ENCODE measurements around the gene IFI27L2.

IFI27L2 gene

DNA sequence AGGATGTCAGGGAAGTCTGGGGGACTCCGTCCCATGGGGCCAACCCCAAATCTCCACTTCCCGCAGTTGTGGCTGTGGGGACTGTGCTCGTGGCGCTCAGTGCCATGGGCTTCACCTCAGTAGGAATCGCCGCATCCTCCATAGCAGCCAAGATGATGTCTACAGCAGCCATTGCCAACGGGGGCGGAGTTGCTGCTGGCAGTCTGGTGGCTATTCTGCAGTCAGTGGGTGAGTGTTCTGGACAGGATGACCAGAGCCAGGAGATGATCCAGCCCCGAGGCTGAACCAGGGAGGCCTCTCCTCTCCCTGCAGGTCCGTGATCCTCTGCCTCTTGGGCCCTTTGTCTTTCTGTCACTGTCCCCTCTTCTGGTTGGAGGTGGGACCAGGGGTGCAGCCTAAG, 27.7 kb downstream of the IFI27L2 start:
- DNase-seq (ENCODE audit: low read depth in 2 of 2): no peak

DNA sequence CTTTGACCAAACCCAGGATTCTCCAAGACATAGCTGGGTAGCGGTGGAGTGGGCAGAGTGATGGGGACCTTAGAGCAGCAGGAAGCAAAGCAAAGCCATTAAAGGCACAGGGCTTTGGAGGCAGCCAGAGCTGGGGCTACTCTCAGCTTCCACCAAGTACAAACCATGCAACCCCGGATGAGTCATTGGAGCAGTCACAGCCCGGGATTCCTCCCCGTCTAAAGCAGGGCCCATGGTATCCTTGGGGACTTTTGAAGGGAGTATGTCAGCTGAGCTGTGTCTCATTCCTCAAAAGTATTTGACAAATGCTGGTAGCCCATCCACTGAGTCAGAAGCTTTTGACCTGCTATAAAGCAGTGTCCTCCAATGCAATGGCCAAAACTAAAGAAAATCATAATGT, 28.6 kb downstream of the IFI27L2 start:
- DNase-seq (ENCODE audit: low read depth in 2 of 2): no peak

DNA sequence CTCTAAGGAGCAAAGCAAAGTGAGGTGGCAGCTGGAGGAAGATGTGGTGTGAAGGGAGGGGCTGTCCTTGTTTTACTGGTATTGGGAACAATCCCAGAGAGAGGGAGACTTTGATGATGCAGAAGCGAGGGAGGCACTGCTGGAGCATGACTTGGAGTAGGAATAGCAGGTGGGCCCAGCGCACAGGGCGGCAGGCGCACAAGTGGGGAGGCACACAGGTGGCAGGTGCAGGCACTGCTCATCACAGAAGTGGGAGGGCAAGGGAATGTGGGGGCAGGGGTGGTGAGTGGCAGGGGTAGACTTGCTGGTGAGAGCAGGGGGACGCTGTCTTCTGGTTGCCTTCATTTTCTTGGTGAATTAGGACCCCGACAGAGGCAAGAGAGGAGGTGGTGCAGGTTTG, 30.4 kb downstream of the IFI27L2 start:
- DNase-seq (ENCODE audit: low read depth in 2 of 2): no peak

DNA sequence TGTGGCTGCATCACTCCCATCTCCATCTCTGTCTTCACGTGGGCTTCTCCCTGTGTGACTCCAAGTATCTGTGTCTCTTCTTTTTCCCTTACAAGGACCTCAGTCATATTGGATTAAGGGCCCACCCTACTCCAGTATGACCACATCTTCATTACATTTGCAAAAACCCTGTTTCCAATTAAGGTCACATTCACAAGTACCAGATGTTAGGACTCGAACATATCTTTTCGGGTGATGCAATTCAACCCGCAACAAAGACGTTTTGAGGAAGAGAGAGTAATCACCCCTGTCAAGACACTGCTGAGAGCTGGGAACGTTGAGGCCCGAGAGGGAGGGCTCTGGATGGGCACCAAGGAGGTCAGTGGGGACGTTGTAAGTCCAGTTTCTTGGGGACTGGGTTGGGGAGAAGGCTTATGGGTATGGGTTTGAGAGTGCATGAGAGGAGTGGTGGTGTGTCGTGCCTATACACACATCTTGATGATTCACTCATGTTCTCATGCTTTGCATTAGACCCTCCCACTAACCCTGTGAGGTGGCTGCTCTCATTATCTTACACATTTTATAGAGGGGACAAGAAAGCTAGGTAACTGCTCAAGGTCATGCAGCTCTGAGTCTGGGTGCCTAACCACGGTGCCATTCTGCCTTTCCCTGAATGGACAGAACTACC, 30.9 kb downstream of the IFI27L2 start:
- DNase-seq (ENCODE audit: low read depth in 2 of 2): no peak

DNA sequence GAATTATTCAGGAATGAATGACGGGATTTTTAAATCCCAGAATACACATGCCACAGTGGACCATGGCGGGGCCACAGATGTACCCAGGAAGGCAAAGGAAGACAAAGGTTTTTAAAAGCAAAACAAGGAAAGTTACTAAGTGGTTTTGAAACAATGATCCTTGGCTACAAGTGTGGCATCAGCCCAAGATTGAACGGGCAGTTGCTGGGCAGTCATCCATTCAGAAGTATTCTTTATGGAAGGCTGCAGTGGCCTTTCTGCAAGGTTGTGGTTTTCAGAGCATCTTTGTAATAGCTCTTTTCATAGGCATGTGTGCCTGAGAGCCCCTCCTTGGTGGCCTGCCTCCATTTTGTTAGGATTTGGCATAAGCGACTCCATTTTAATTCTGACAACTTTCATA, 32.3 kb downstream of the IFI27L2 start:
- no peak for DNase-seq (ENCODE audit: low read depth in 2 of 2)

DNA sequence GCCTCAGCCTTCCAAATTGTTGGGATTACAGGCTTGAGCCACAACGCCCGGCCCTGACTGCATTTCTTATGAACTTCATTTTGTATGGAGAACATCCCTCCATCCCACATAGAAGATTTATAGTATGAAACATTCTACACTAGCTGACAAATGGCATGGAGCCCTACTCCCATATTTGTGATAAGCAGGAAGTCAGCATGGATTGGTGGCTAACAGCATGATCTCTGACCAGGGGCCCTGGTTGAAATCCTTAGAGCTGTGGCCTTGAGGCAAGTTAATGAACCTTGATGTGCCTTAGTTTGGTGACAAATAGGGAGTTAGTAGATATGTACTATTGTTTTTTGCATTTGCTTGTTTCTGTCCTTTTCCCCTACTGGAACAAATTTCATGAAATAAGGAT, 36.0 kb downstream of the IFI27L2 start:
- DNase-seq (ENCODE audit: low read depth in 2 of 2): no peak

DNA sequence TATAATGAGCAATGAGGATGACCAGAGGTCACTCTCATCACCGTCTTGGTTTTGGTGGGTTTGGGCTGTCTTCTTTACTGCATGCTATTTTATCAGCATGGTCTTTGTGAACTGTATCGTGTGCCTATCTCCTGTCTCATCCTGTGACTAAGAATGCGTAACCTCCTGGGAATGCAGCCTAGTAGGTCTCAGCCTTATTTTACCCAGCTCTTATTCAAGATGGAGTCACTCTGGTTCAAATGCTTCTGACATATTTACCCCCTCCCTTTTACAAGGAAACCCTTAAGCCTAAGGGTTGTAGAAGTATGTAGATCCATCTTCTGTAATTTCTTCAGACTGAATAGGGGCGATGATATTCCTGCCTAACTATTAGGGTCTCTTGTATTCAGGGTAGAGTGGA, 39.9 kb downstream of the IFI27L2 start:
- no peak for DNase-seq (ENCODE audit: low read depth in 2 of 2)

DNA sequence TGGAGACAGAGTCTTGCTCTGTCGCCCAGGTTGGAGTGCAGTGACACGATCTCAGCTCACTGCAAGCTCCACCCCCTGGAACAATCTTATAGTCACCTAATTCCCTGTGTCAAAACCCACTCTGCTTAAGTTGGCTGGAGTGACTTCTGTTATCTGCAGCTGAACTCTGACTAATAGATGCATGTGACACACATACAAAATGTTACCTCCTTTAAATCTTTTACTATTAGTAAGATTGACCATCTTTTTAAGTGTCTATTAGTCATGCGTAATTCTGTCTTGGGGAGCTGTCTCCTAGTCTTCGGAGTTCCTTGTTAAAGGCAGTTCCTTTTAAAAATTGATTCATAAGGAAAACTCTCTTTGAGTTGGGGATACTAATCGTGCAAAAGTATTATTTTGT, 40.9 kb downstream of the IFI27L2 start:
- DNase-seq (ENCODE audit: low read depth in 2 of 2): no peak

DNA sequence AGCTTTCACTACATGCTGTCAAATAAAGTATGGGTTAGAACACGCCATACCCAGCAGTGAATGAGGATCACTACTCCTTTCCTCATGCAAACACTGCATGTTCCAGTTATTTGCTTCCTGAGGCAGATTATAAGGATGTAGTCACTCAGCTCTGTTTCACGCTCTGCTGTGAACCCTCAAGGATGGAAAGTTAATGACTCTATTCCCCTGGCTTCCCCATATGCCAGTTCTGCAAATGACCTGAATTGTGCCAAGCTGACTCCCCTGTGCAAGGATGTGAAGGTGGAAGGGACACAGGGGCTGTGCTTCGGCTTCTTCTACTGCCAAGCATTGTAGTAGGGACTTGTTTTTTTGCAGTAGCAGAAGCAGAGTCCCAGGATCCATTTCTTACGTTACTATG, 41.5 kb downstream of the IFI27L2 start:
- DNase-seq (ENCODE audit: low read depth in 2 of 2): no peak

DNA sequence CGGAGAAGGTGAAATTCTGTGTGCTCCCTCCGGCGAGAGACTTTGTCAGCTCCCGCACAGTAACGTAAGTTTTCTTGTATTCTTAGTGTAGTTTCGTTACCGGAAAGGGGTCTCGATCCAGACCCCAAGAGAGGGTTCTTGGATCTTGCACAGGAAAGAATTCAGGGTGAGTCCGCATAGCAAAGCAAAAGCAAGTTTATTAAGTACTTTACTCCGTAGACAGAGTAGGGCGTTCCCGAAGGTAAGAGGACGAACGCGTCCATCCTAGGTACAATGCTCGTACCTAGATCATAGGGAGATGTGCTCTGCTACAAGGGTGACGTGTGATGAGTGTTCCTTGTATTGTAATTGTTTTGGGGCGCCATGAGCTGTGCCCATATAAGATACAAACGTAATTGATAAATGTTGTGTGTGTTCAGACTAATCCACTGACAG, 48.0 kb downstream of the IFI27L2 start:
- DNase-seq (ENCODE audit: low read depth in 2 of 2): no peak

DNA sequence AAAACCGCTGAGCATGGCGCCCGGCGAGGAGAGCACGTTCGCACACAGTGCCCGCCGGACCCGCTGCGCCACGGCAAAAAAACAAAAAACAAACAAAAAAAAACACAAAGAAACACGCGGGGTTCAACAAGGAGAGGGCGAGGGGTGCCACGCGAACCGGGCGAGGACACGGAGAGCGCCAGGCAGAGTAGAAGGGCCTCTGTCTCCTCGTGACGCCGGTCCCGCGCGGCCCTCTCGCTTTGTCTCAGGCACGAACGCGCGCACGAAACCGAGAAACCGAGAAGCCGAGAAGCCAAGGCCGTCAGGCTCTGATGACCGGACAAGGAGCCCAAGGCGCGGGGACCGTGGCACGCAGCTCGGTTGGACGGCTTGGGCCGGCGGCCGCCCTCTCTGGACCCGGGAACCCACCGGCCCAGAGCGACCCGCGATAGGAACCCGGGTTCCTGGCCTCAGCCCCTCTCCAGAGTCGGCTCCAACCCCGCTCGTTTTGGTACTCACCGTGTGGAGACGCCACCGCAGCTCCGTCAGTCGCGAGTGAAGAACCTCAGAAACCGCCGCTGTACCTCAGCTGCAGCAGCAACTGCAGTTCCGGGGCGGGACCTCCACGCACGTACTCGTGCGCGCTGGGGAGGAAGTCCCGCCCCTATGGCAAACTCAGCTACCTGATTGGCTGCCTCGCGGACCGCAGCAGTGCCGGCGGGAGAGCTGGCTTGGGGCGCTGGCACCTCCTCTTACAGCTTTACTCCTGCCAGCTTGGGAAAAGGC, 48.6 kb downstream of the IFI27L2 start, which contains the start of the genes DDX24 and IFI27L1:
DDX24 (minus strand) TSS at position 582 of the 765 bp plus-strand sequence. CDS start 1,460 bp downstream, outside the sequence.
IFI27L1 (plus strand) TSS at position 690 of the 765 bp plus-strand sequence. CDS start 15,628 bp downstream, outside the sequence.
- peak; percentile 90 to 92 for DNase-seq (ENCODE audit: low read depth in 2 of 2)

DNA sequence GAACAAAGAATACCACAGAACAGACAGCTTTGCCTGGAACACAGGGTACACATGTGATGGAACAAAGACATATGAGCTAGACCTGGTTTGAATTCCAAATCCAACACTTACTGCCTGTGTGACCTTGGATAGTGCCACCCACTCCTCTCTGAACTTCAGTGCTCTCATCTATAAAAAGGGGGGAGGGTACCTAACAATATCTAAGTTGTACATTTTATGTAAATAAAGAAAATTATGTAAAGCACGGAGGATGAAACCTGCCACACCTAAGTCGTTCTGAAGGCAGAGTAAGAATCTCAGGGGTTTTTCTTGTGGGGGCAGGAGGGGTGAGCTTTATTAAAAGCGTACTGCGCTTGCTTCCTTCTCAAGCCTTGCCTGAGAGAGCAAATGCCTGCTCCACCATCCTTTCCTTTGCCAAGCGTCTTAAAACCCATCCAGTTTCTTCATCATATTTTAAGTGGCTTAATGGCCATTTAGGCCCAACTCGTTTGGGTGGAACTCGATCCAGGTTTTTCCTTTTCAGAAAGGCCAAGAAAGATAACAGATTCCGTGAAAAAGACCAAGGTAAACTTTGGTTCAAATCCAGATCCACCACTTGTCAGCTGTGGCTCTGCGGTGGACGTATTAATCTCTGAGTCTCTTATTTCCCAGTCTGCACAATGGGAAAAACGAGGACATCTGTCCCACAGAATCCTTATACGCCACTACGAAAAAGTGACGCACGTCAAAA, 49.3 kb downstream of the IFI27L2 start:
- DNase-seq (ENCODE audit: low read depth in 2 of 2): no peak

DNA sequence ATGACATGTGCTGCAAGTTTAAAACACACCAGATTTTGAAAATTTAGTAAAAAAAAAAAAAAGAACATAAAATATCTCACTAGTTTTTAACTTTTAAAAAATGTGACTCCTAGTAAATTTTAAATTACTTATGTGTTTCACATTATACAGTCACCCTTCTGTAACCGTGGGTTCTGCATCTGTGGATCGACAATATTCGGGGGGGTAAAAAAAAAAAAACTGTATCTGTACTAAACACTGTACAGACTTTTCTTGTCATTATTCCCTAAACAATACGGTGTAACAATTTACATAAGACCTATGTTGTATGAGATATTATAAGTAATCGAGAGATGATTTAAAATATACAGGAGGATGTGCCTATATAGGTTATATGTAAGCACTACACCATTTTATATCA, 51.6 kb downstream of the IFI27L2 start:
- DNase-seq (ENCODE audit: low read depth in 2 of 2): no peak

All from stimulated activated CD4-positive, alpha-beta T cell treated with anti-CD3 and anti-CD28 coated beads, Interleukin-1b, Interleukin-23, amount 100 ng/mL, for 1 hour (primary cell).